SIG-M5 (cell line): ENCODE measurements around the gene ABHD17A.

ENCODE experiments used
- DNase-seq: peaks from one replicate; lab custom pipeline; 2025; lab: John Stamatoyannopoulos, UW

The ABHD17A gene

GRCh38 chr19:1853295-1854038, 31.8 kb downstream of the ABHD17A start:
- DNase-seq, result peak; percentile 32

- no peak for DNase-seq
Observed at GRCh38 chr19:1852581-1853128, 32.6 kb downstream of the ABHD17A start.

GRCh38 chr19:1851654-1852580, 33.4 kb downstream of the ABHD17A start:
- no peak for DNase-seq

GRCh38 chr19:1850809-1851653, 34.3 kb downstream of the ABHD17A start:
- DNase-seq, result no peak

- DNase-seq, result no peak
Observed at GRCh38 chr19:1849886-1850398, 35.4 kb downstream of the ABHD17A start.

- no peak for DNase-seq
Observed at GRCh38 chr19:1849132-1849474, 36.2 kb downstream of the ABHD17A start.

GRCh38 chr19:1848399-1849131, 36.7 kb downstream of the ABHD17A start, which contains the start of gene REXO1:
Gene REXO1, minus strand, starts transcription at chr19:1848483. Its CDS starts 125 bp downstream, at chr19:1848358.
- peak; percentile 37 for DNase-seq

- DNase-seq, result no peak
Observed at GRCh38 chr19:1847684-1848398, 37.5 kb downstream of the ABHD17A start.

- DNase-seq, result no peak
Observed at GRCh38 chr19:1847348-1847683, 38.0 kb downstream of the ABHD17A start.

- no peak for DNase-seq
Observed at GRCh38 chr19:1846517-1847204, 38.6 kb downstream of the ABHD17A start.

GRCh38 chr19:1845642-1846041, 39.7 kb downstream of the ABHD17A start:
- DNase-seq, result no peak

GRCh38 chr19:1845125-1845515, 40.2 kb downstream of the ABHD17A start:
- DNase-seq, result no peak

- DNase-seq, result no peak
Observed at GRCh38 chr19:1844513-1845124, 40.7 kb downstream of the ABHD17A start.

- DNase-seq, result no peak
Observed at GRCh38 chr19:1843646-1844394, 41.5 kb downstream of the ABHD17A start.

GRCh38 chr19:1843116-1843515, 42.2 kb downstream of the ABHD17A start:
- DNase-seq, result no peak

- DNase-seq, result no peak
Observed at GRCh38 chr19:1841209-1841924, 43.9 kb downstream of the ABHD17A start.

GRCh38 chr19:1840541-1841115, 44.7 kb downstream of the ABHD17A start:
- DNase-seq, result no peak
